Nucleus accumbens (tissue), 56 donors: ENCODE data around the gene KREMEN2.

Experiments
- DNase-seq, 56 donors: peaks; one replicate each; lab custom pipeline; 2025; lab: John Stamatoyannopoulos, UW

Gene KREMEN2

GRCh38 chr16:2963074-2963722 is 877 bp upstream of the KREMEN2 start:
- DNase-seq, result peak in 1 of 56 donors; percentile 52

- no peak for DNase-seq
Measured at GRCh38 chr16:2964475-2965336, 631 bp downstream of the KREMEN2 start.

- no peak for DNase-seq
Measured at GRCh38 chr16:2966043-2966807, 2.1 kb downstream of the KREMEN2 start.

- no peak for DNase-seq
Measured at GRCh38 chr16:2966808-2967191, 2.7 kb downstream of the KREMEN2 start.

- no peak for DNase-seq
Measured at GRCh38 chr16:2967211-2967631, 3.1 kb downstream of the KREMEN2 start.

GRCh38 chr16:2967721-2968161 is 3.7 kb downstream of the KREMEN2 start:
- no peak for DNase-seq

- no peak for DNase-seq
Measured at GRCh38 chr16:2968368-2968737, 4.3 kb downstream of the KREMEN2 start.

- DNase-seq, result peak in 52 of 56 donors; percentile 25 to 91 (median 76)
Measured at GRCh38 chr16:2968738-2969544, 4.9 kb downstream of the KREMEN2 start, which contains the start of gene PAQR4. Gene PAQR4 (plus strand): TSS chr16:2969348. CDS start chr16:2969675, 327 bp downstream.

GRCh38 chr16:2969545-2970521 is 5.8 kb downstream of the KREMEN2 start:
- peak in 48 of 56 donors; percentile 15 to 82 (median 53) for DNase-seq

GRCh38 chr16:2970563-2970962 is 6.5 kb downstream of the KREMEN2 start:
- DNase-seq, result no peak

GRCh38 chr16:2971134-2971984 is 7.3 kb downstream of the KREMEN2 start:
- no peak for DNase-seq

GRCh38 chr16:2971985-2972784 is 8.1 kb downstream of the KREMEN2 start:
- no peak for DNase-seq

GRCh38 chr16:2973093-2973492 is 9.0 kb downstream of the KREMEN2 start:
- DNase-seq, result peak in 32 of 56 donors; percentile 4 to 69 (median 30)

GRCh38 chr16:2973605-2974318 is 9.7 kb downstream of the KREMEN2 start:
- peak in 15 of 56 donors; percentile 12 to 44 (median 22) for DNase-seq

- DNase-seq, result no peak
Measured at GRCh38 chr16:2974319-2975056, 10.4 kb downstream of the KREMEN2 start.
